Head of caudate nucleus (tissue), 42 donors: ENCODE measurements around the gene CUEDC2.
A peak's percentile ranks its signal among the peaks of the same experiment; 100 is the strongest.

Source experiments
- DNase-seq, 42 donors: peaks; one replicate each; pipeline versions ENCODE4 v3.0.0 to v3.0.0-alpha.2; 2020 to 2021; ENCODE audit warnings: mixed read lengths in 7 of 42
- intact Hi-C: fragments of 100-400 bp; cut with DNase I; formaldehyde crosslinking; loops from one replicate; pipeline ENCODE4 v1.15.0; 2022

CUEDC2 gene

GRCh38 chr10:102392306-102392705 lies 40.1 kb downstream of the CUEDC2 start:
- no peak for DNase-seq
- intact Hi-C loops, result no loop called here

- intact Hi-C loops, result no loop called here
- DNase-seq, result peak in 1 of 42 donors; percentile 66
These were observed 42.5 kb downstream of the CUEDC2 start for GRCh38 chr10:102389894-102390293.

- intact Hi-C loops, result no loop called here
These were observed 47.6 kb downstream of the CUEDC2 start for GRCh38 chr10:102384606-102385429.

GRCh38 chr10:102384053-102384452 lies 48.3 kb downstream of the CUEDC2 start:
- no peak for DNase-seq
- intact Hi-C loops, result no loop called here

More at GRCh38 chr10:102384606-102385429, 47.6 kb downstream of the CUEDC2 start:
- DNase-seq, result peak in 1 of 42 donors; percentile 42

- DNase-seq, result no peak
- intact Hi-C loops, result no loop called here
These were observed 49.5 kb downstream of the CUEDC2 start for GRCh38 chr10:102382871-102383270.

- intact Hi-C loops, result no loop called here
- no peak for DNase-seq
These were observed 50.4 kb downstream of the CUEDC2 start for GRCh38 chr10:102381983-102382382.

- DNase-seq, result no peak
- intact Hi-C loops, result no loop called here
These were observed 53.0 kb downstream of the CUEDC2 start for GRCh38 chr10:102379383-102379782.

- DNase-seq, result no peak
- intact Hi-C loops, result no loop called here
These were observed 55.5 kb downstream of the CUEDC2 start for GRCh38 chr10:102376901-102377300.

- intact Hi-C loops, result no loop called here
- no peak for DNase-seq
These were observed 56.5 kb downstream of the CUEDC2 start for GRCh38 chr10:102375867-102376266.

GRCh38 chr10:102375250-102375649 lies 57.1 kb downstream of the CUEDC2 start:
- no peak for DNase-seq
- intact Hi-C loops, result no loop called here
